ENCODE data around the gene LANCL2. TPM values are rescaled to one million over a fixed set of nuclear protein-coding genes. Genes with fewer than 3 reads are reported as not detected.

LANCL2 gene
- total RNA-seq, 1 donor from 2014 or later, result 24.1 TPM

GRCh38 chr7:55362927-55363326 lies 2.2 kb upstream of the LANCL2 start:
- no peak for TF ChIP-seq CTCF (IDR thresholded peaks at IDR 0.05; ENCODE audit: partially characterized antibody, unreplicated experiment)
- peaks cover 13% of the 10 kb centered on the region for H3K27me3 Mint-ChIP-seq (ENCODE audit: unreplicated experiment)
- H3K4me1 Mint-ChIP-seq (ENCODE audit: low read depth, unreplicated experiment), result peaks cover 6% of the 10 kb centered on the region
- no peak for DNase-seq
- no peaks in the 10 kb centered on the region for H3K36me3 Mint-ChIP-seq (ENCODE audit: unreplicated experiment)
- no peak overlapping the region for H3K27ac Mint-ChIP-seq (ENCODE audit: unreplicated experiment)
- H3K9me3 Mint-ChIP-seq (ENCODE audit: unreplicated experiment), result peaks cover 19% of the 10 kb centered on the region
- no peak overlapping the region for H3K4me3 Mint-ChIP-seq (ENCODE audit: unreplicated experiment)

- H3K27ac Mint-ChIP-seq (ENCODE audit: unreplicated experiment), result peak overlapping the region; percentile 43
- no peaks in the 10 kb centered on the region for H3K36me3 Mint-ChIP-seq (ENCODE audit: unreplicated experiment)
- H3K4me1 Mint-ChIP-seq (ENCODE audit: low read depth, unreplicated experiment), result peaks cover 9% of the 10 kb centered on the region
- peak overlapping the region; percentile 46 for H3K4me3 Mint-ChIP-seq (ENCODE audit: unreplicated experiment)
- H3K27me3 Mint-ChIP-seq (ENCODE audit: unreplicated experiment), result peaks cover 13% of the 10 kb centered on the region
- no peak for TF ChIP-seq CTCF (IDR thresholded peaks at IDR 0.05; ENCODE audit: partially characterized antibody, unreplicated experiment)
- peaks cover 19% of the 10 kb centered on the region for H3K9me3 Mint-ChIP-seq (ENCODE audit: unreplicated experiment)
- no peak for DNase-seq
These were observed 1.6 kb upstream of the LANCL2 start for GRCh38 chr7:55363386-55364170.

GRCh38 chr7:55365675-55366460 lies 731 bp downstream of the LANCL2 start:
- Mint-ChIP-seq H3K36me3 (ENCODE audit: unreplicated experiment) (no peaks in the 10 kb centered on the region), H3K9me3 (ENCODE audit: unreplicated experiment) (peaks cover 19% of the 10 kb centered on the region), H3K4me3 (ENCODE audit: unreplicated experiment) (peak overlapping the region; percentile 91), H3K27me3 (ENCODE audit: unreplicated experiment) (peaks cover 11% of the 10 kb centered on the region), H3K27ac (ENCODE audit: unreplicated experiment) (peak overlapping the region; percentile 98), H3K4me1 (ENCODE audit: low read depth, unreplicated experiment) (peaks cover 9% of the 10 kb centered on the region)
- peak; percentile 96 for DNase-seq
- TF ChIP-seq CTCF (IDR thresholded peaks at IDR 0.05; ENCODE audit: partially characterized antibody, unreplicated experiment), result no peak

GRCh38 chr7:55366461-55367070 lies 1.4 kb downstream of the LANCL2 start:
- Mint-ChIP-seq H3K27ac (ENCODE audit: unreplicated experiment) (peak overlapping the region; percentile 98), H3K9me3 (ENCODE audit: unreplicated experiment) (peaks cover 19% of the 10 kb centered on the region), H3K4me1 (ENCODE audit: low read depth, unreplicated experiment) (peaks cover 9% of the 10 kb centered on the region), H3K36me3 (ENCODE audit: unreplicated experiment) (no peaks in the 10 kb centered on the region), H3K27me3 (ENCODE audit: unreplicated experiment) (peaks cover 11% of the 10 kb centered on the region), H3K4me3 (ENCODE audit: unreplicated experiment) (peak overlapping the region; percentile 91)
- no peak for DNase-seq
- no peak for TF ChIP-seq CTCF (IDR thresholded peaks at IDR 0.05; ENCODE audit: partially characterized antibody, unreplicated experiment)
